HG03558 (cell line): ENCODE data around the gene SLC16A13.
"Not testable (repeated sequence)": the region's sequence is repeated elsewhere in the genome, so short reads cannot be mapped to it uniquely, and the experiment has no call there.

ENCODE experiments used
- ATAC-seq: cut with Tn5 transposase; IDR thresholded peaks from one replicate; pipeline ENCODE4 v1.9.1; 2021; ENCODE audit warnings: moderate number of reproducible peaks; ENCODE audit not compliant: unreplicated experiment; ENCODE audit errors: extremely low read depth

Gene SLC16A13

GRCh38 chr17:7026471-7027115 lies 9.2 kb upstream of the SLC16A13 start:
- ATAC-seq: no peak

GRCh38 chr17:7027335-7027734 lies 8.5 kb upstream of the SLC16A13 start:
- ATAC-seq: no peak

- no peak for ATAC-seq
These were observed 6.7 kb upstream of the SLC16A13 start for GRCh38 chr17:7029096-7029495.

GRCh38 chr17:7029659-7030058 lies 6.2 kb upstream of the SLC16A13 start:
- ATAC-seq: no peak

- ATAC-seq: no peak
These were observed 742 bp upstream of the SLC16A13 start for GRCh38 chr17:7034955-7035590.

- ATAC-seq: no peak
These were observed 2.4 kb downstream of the SLC16A13 start for GRCh38 chr17:7038025-7038862.

GRCh38 chr17:7039832-7040231 lies 4.0 kb downstream of the SLC16A13 start:
- no peak for ATAC-seq

- ATAC-seq: no peak
These were observed 6.0 kb downstream of the SLC16A13 start for GRCh38 chr17:7041607-7042500.

- no peak for ATAC-seq
These were observed 6.8 kb downstream of the SLC16A13 start for GRCh38 chr17:7042501-7043181.

- ATAC-seq: no peak
These were observed 7.3 kb downstream of the SLC16A13 start for GRCh38 chr17:7043182-7043496.

- no peak for ATAC-seq
These were observed 7.8 kb downstream of the SLC16A13 start, which contains the start of gene SLC16A11 for GRCh38 chr17:7043497-7044198. TSS of gene SLC16A11 (minus strand) at chr17:7044092. CDS start at chr17:7043513, 579 bp downstream.

- ATAC-seq: no peak
These were observed 9.8 kb downstream of the SLC16A13 start for GRCh38 chr17:7045492-7046126.

- no peak for ATAC-seq
These were observed 10.4 kb downstream of the SLC16A13 start for GRCh38 chr17:7046127-7046724.

GRCh38 chr17:7046725-7047397 lies 11.0 kb downstream of the SLC16A13 start:
- ATAC-seq: not testable (repeated sequence)

GRCh38 chr17:7047566-7047965 lies 11.8 kb downstream of the SLC16A13 start:
- no peak for ATAC-seq

- no peak for ATAC-seq
These were observed 13.2 kb downstream of the SLC16A13 start for GRCh38 chr17:7048968-7049367.

GRCh38 chr17:7050583-7050982 lies 14.8 kb downstream of the SLC16A13 start:
- ATAC-seq: not testable (repeated sequence)

GRCh38 chr17:7056386-7056785 lies 20.6 kb downstream of the SLC16A13 start:
- no peak for ATAC-seq
